GM19395 (cell line): Measurements from ENCODE around the gene TBC1D21.
"Not testable (repeated sequence)": the region's sequence is repeated elsewhere in the genome, so short reads cannot be mapped to it uniquely, and the experiment has no call there.

Experiments
- ATAC-seq: cut with Tn5 transposase; IDR thresholded peaks from one replicate; pipeline ENCODE4 v1.9.1; 2021; ENCODE audit warnings: mild to moderate bottlenecking, moderate library complexity; ENCODE audit not compliant: unreplicated experiment

TBC1D21 gene

GRCh38 chr15:73927476-73928240, 54.3 kb downstream of the TBC1D21 start:
- ATAC-seq, result no peak

GRCh38 chr15:73928241-73928579, 54.8 kb downstream of the TBC1D21 start:
- no peak for ATAC-seq

GRCh38 chr15:73928971-73929627, 55.7 kb downstream of the TBC1D21 start:
- ATAC-seq, result no peak

DNA sequence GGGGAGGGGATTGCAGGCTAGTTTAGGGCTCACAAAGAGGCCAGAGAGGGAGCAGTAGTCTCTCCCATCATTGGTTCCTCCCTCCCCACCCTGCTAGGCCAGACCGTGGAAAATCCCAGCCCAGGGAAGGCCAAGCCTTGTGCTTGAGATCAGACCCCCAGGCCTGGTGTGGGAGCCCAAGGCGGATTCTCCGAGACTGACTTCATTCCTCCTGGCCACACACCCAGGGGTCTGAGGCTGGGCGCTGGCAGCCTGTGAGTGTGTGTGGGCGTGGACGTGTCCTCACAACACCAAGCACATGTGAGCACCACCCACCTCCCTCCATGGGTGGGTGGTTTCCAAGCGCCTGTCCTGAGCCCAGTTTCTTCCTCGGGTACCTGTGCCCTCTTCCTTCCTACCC, 57.0 kb downstream of the TBC1D21 start:
- ATAC-seq, result no peak

- ATAC-seq, result no peak
Observed at GRCh38 chr15:73930790-73931281, 57.5 kb downstream of the TBC1D21 start.

- no peak for ATAC-seq
Observed at GRCh38 chr15:73931441-73931840, 58.1 kb downstream of the TBC1D21 start.

DNA sequence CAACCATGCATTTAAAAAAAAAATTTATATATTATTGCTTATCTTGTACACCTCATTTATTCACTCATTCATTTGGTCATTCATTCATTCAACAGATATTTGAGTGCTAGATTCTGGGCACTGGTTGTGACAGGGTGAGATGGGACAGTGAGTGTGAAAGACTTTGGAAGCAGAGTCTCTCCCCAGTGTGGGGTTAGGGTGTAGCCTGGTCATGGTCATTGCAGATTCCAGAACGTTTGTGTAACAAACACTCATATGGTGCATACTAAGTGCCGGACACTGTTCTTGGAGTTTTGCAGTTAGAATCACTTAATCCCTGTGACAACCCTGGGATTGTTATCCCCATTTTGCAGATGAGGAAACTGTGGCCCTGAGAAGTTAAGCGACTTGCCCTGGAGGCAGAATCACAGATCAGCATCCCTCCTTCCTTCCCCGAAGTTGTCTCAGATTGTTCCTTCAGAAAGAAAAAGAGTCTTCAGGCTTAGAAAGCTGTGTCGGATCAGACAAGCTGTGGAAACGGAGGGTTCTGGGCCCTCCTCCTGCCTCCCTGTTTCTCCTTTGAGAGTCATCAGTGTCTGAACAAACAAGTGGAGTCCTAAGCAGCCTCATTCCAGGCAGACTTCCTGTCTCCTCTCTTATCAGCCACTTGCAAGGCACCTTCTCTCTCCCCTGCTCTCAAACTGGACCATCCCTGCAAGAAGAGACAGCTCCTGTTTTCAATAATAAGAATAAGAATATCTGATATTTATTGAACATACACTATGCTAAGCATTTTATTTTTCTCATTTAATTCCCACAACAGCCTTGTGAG, 59.2 kb downstream of the TBC1D21 start:
- ATAC-seq, result no peak

DNA sequence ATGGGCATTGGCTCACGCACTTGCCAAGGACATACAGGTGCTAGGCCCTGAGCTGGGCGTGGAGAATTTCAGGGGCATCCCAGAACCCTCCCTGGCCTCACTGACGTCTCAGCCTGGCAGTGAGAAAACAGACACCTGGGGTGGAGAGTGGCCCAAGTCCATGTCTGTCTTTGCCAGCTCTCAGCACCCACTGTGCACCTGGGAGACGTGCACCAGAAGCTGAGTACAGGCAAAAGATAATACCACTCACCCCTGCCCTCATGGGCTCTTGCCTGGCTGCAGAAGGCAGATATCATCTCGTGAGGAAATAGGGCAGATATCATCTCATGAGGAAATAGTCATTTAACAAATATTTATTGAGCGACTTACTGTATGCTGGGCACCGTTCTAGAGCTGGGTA, 60.9 kb downstream of the TBC1D21 start:
- no peak for ATAC-seq

- ATAC-seq, result no peak
Observed at GRCh38 chr15:73935547-73935946, 62.2 kb downstream of the TBC1D21 start.

- no peak for ATAC-seq
Observed at GRCh38 chr15:73936181-73936580, 62.8 kb downstream of the TBC1D21 start.

DNA sequence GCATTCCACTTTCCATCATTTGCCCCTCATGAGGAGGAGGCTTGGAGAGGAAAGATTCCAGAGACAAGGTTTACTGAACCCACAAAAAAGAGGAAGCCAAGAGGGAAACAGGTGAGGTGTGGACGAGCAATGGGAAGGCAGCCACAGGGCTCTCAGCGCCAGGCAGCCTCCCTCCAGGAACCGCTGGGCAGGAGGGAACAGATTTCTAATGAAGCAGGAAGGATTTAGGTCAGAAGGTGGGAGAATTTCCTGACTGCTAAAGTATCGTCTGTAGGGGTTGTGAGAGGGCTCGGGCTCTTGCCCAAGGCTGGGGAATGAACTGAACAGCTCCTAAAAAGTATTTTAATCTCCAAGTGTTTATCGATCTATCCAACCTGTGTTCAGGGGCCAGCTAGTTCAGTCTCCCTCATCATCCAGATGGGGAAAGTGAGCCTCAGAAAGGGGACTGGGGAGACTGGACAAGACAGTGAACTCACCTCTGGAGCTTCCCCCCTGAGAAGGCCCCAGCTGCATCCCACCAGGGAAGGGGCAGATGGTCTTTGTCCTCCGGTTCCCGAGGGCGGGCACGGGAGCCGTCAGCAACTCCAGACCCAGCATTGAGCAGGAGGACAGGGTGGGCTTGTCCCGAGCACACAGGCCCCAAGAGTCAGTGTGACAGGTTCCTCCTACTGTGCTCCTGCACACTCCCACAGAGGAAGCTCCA, 63.4 kb downstream of the TBC1D21 start:
- ATAC-seq, result no peak

DNA sequence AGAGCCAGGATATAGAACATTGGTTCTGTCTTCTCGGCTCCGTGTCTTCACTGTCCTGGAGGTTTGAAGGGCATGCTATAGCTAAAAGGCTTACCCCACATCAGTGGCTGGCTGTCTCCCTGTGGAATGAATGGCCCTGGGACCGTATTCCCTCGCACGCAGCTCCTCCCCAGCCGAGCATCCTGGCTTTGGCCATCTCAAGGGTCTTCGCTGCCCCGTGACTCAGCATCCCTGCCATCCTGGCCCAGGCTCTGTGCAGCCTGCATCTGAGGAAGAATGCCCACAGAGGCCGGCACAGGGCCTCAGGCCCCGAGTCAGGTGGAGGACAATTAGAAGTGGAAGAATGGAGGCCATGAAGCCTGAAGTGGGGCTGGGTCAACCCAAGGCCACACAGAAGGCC, 63.9 kb downstream of the TBC1D21 start:
- no peak for ATAC-seq

DNA sequence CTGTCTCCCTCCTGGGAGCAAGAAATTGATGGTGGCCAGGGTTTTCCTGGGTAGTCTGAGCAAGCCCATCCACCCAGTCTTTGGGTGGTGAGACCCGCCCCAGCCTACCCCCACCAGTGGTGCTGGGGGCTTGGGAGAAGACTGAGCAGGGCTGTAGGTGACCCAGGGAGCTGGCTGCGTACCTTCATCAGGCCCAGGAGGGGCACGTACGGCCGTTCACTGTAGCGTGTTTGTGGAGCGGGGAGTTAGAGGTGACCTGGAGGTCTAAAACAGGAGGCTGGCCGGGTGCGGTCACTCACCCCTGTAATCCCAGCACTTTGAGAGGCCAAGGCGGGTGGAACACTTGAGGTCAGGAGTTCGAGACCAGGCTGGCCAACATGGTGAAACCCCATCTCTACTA, 64.4 kb downstream of the TBC1D21 start:
- ATAC-seq, result no peak

- ATAC-seq, result not testable (repeated sequence)
Observed at GRCh38 chr15:73938516-73938915, 65.2 kb downstream of the TBC1D21 start.
